ENCODE data around the gene CISH.
A peak's percentile ranks its signal among the peaks of the same experiment; 100 is the strongest.

CISH gene

GRCh38 chr3:50611464-50612233 lies at the start of gene CISH:
TSS of gene CISH (minus strand) at chr3:50611774. CDS start at chr3:50611650, 124 bp downstream.
- peak; percentile 99 for DNase-seq

- no peak for DNase-seq
Observed at GRCh38 chr3:50660386-50660785, 48.8 kb upstream of the CISH start.

- DNase-seq, result no peak
Observed at GRCh38 chr3:50658831-50659230, 47.3 kb upstream of the CISH start.

- no peak for DNase-seq
Observed at GRCh38 chr3:50658416-50658815, 46.8 kb upstream of the CISH start.

- no peak for DNase-seq
Observed at GRCh38 chr3:50657816-50658215, 46.2 kb upstream of the CISH start.

- DNase-seq, result no peak
Observed at GRCh38 chr3:50657407-50657806, 45.8 kb upstream of the CISH start.

GRCh38 chr3:50656417-50657195 lies 45.0 kb upstream of the CISH start:
- no peak for DNase-seq

- DNase-seq, result peak; percentile 26
Observed at GRCh38 chr3:50655009-50655830, 43.6 kb upstream of the CISH start.

GRCh38 chr3:50653937-50654595 lies 42.5 kb upstream of the CISH start:
- DNase-seq, result no peak

- peak; percentile 49 for DNase-seq
Observed at GRCh38 chr3:50652709-50653108, 41.1 kb upstream of the CISH start.

- no peak for DNase-seq
Observed at GRCh38 chr3:50651920-50652529, 40.5 kb upstream of the CISH start.

GRCh38 chr3:50651445-50651844 lies 39.9 kb upstream of the CISH start:
- DNase-seq, result no peak

- DNase-seq, result no peak
Observed at GRCh38 chr3:50650018-50650417, 38.4 kb upstream of the CISH start.

GRCh38 chr3:50649451-50649931 lies 37.9 kb upstream of the CISH start:
- DNase-seq, result no peak

GRCh38 chr3:50648944-50649343 lies 37.4 kb upstream of the CISH start:
- no peak for DNase-seq

GRCh38 chr3:50648313-50648712 lies 36.7 kb upstream of the CISH start:
- DNase-seq, result no peak

- DNase-seq, result no peak
Observed at GRCh38 chr3:50645378-50645777, 33.8 kb upstream of the CISH start.

GRCh38 chr3:50644561-50644960 lies 33.0 kb upstream of the CISH start:
- no peak for DNase-seq

- DNase-seq, result no peak
Observed at GRCh38 chr3:50642382-50642781, 30.8 kb upstream of the CISH start.

GRCh38 chr3:50639055-50639494 lies 27.5 kb upstream of the CISH start:
- DNase-seq, result no peak

- no peak for DNase-seq
Observed at GRCh38 chr3:50637945-50638344, 26.4 kb upstream of the CISH start.

- DNase-seq, result no peak
Observed at GRCh38 chr3:50637011-50637410, 25.4 kb upstream of the CISH start.
